DOHH2 (cell line): ENCODE results near the gene MORN5.

Source experiments
- H3F3A ChIP-seq: fragments of 200-600 bp; sonication (generic), shearing (Covaris generic); 2 replicates; pipeline ENCODE4 v1.6.0; 2016; ENCODE audit warnings: antibody characterized with exemption, mild to moderate bottlenecking; ENCODE audit not compliant: control insufficient read depth, insufficient read depth
- H3K27ac ChIP-seq: fragments of 200-600 bp; sonication (generic); 2 replicates; pipeline ENCODE4 v1.5.1; 2014; ENCODE audit warnings: low read depth, mild to moderate bottlenecking, low read length, moderate library complexity
- H3K27me3 ChIP-seq: fragments of 200-600 bp; sonication (generic); 2 replicates; pipeline ENCODE4 v1.6.1; 2014; ENCODE audit warnings: mild to moderate bottlenecking, low read length, mixed read lengths; ENCODE audit not compliant: control insufficient read depth
- H3K36me3 ChIP-seq: fragments of 200-600 bp; sonication (generic); 2 replicates; pipeline ENCODE4 v1.6.1; 2014; ENCODE audit warnings: mild to moderate bottlenecking, low read length, moderate library complexity, mixed read lengths; ENCODE audit not compliant: control insufficient read depth
- H3K4me1 ChIP-seq: fragments of 200-600 bp; sonication (generic); 2 replicates; pipeline ENCODE4 v1.6.1; 2014; ENCODE audit warnings: mild to moderate bottlenecking, low read length, mixed read lengths; ENCODE audit not compliant: control insufficient read depth
- H3K4me2 ChIP-seq: fragments of 200-600 bp; sonication (generic); 2 replicates; pipeline ENCODE4 v1.6.0; 2014; ENCODE audit warnings: mild to moderate bottlenecking, low read length, moderate library complexity
- H3K4me3 ChIP-seq: fragments of 200-600 bp; sonication (generic); 2 replicates; pipeline ENCODE4 v1.5.1; 2014; ENCODE audit warnings: mild to moderate bottlenecking, low read length, mixed read lengths
- H3K79me2 ChIP-seq: fragments of 200-600 bp; sonication (generic); 2 replicates; pipeline ENCODE4 v1.6.1; 2014; ENCODE audit warnings: mild to moderate bottlenecking, low read length, mixed read lengths; ENCODE audit not compliant: control insufficient read depth
- H3K9me2 ChIP-seq: fragments of 200-600 bp; sonication (generic); replicated peaks from 2 replicates; pipeline ENCODE4 v1.6.1; 2014; ENCODE audit warnings: mild to moderate bottlenecking, low read length, mixed read lengths; ENCODE audit not compliant: control insufficient read depth
- H3K9me3 ChIP-seq: fragments of 200-600 bp; sonication (generic); 2 replicates; pipeline ENCODE4 v1.6.1; 2014; ENCODE audit warnings: antibody characterized with exemption, low read length, mixed read lengths; ENCODE audit not compliant: control insufficient read depth, insufficient read depth
- H4K20me1 ChIP-seq: fragments of 200-600 bp; sonication (generic); 2 replicates; pipeline ENCODE4 v1.6.0; 2014; ENCODE audit warnings: low read depth, mild to moderate bottlenecking, antibody characterized with exemption, low read length, moderate library complexity; ENCODE audit not compliant: control insufficient read depth, insufficient read depth
- CTCF ChIP-seq: fragments of 200-600 bp; sonication (generic); IDR thresholded peaks from one replicate; pipeline ENCODE4 v1.5.1; 2014; ENCODE audit warnings: antibody characterized with exemption, mild to moderate bottlenecking, low read depth, low read length; ENCODE audit not compliant: poor library complexity, severe bottlenecking
- EZH2phosphoT487 ChIP-seq: fragments of 200-600 bp; sonication (generic); IDR thresholded peaks from 2 replicates; pipeline ENCODE4 v1.6.1; 2017; ENCODE audit warnings: borderline replicate concordance, mild to moderate bottlenecking, antibody characterized with exemption, low read length, moderate library complexity, mixed read lengths

The MORN5 gene

GRCh38 chr9:122155796-122156195 lies 3.9 kb upstream of the MORN5 start:
- Histone ChIP-seq H3K36me3 (peaks cover 22% of the 10 kb centered on the region), H3F3A (no peaks in the 10 kb centered on the region), H4K20me1 (peaks cover 8% of the 10 kb centered on the region; the same call in 1 of the 2 replicates), H3K4me1 (peaks cover 21% of the 10 kb centered on the region), H3K4me2 (no peak overlapping the region), H3K27ac (no peak overlapping the region), H3K9me2 (no peaks in the 10 kb centered on the region), H3K27me3 (no peaks in the 10 kb centered on the region), H3K4me3 (no peak overlapping the region), H3K9me3 (no peaks in the 10 kb centered on the region), H3K79me2 (peaks cover 68% of the 10 kb centered on the region)
- TF ChIP-seq EZH2phosphoT487: no peak
- no peak for TF ChIP-seq CTCF

- Histone ChIP-seq H3K27ac (no peak overlapping the region), H3K27me3 (0 out of 2 replicates have a peak, but pooled peaks cover 6% of the 10 kb centered on the region), H3F3A (no peaks in the 10 kb centered on the region), H3K79me2 (peaks cover 59% of the 10 kb centered on the region), H3K9me2 (no peaks in the 10 kb centered on the region), H3K4me1 (peaks cover 21% of the 10 kb centered on the region), H4K20me1 (peaks cover 8% of the 10 kb centered on the region; the same call in 1 of the 2 replicates), H3K36me3 (peaks cover 11% of the 10 kb centered on the region), H3K4me3 (0 out of 2 replicates have a peak overlapping the region, but pooled peaks have one; percentile 20), H3K4me2 (peak overlapping the region; percentile 58), H3K9me3 (peaks cover 4% of the 10 kb centered on the region; the same call in 1 of the 2 replicates)
- TF ChIP-seq EZH2phosphoT487: no peak
- peak; percentile 77 for TF ChIP-seq CTCF
These were observed 1.5 kb upstream of the MORN5 start for GRCh38 chr9:122158202-122158601.

- Histone ChIP-seq H3K27ac (no peak overlapping the region), H4K20me1 (no peaks in the 10 kb centered on the region; the same call in 1 of the 2 replicates), H3K9me3 (peaks cover 4% of the 10 kb centered on the region; the same call in 1 of the 2 replicates), H3K4me2 (peak overlapping the region; percentile 82), H3F3A (no peaks in the 10 kb centered on the region), H3K36me3 (peaks cover 11% of the 10 kb centered on the region), H3K4me1 (peaks cover 12% of the 10 kb centered on the region), H3K79me2 (peaks cover 43% of the 10 kb centered on the region), H3K27me3 (peaks cover 13% of the 10 kb centered on the region; the same call in 1 of the 2 replicates), H3K4me3 (peak overlapping the region; percentile 99), H3K9me2 (no peaks in the 10 kb centered on the region)
- no peak for TF ChIP-seq CTCF
- TF ChIP-seq EZH2phosphoT487: no peak
These were observed 178 bp downstream of the MORN5 start for GRCh38 chr9:122159925-122160246.
